CD14-positive monocyte (primary cell): ENCODE measurements around the gene FAF1. TPM values are rescaled to one million over a fixed set of nuclear protein-coding genes. Genes with fewer than 3 reads are reported as not detected.

ENCODE experiments used
- DNase-seq, 3 donors: peaks; one replicate each; pipeline ENCODE4 v3.0.0-alpha.2; 2011 to 2022
- H2AFZ ChIP-seq: 2 replicates; pipeline ENCODE4 v1.6.0; 2012; ENCODE audit warnings: mild to moderate bottlenecking, low read depth, low read length, inconsistent platforms; ENCODE audit not compliant: insufficient read depth, poor library complexity, severe bottlenecking
- H3K27ac ChIP-seq, 2 donors: 1 replicate in 1 of 2; 2 replicates in 1 of 2; pipeline ENCODE4 v1.5.1; 2012 to 2013; ENCODE audit warnings: low read length in 2 of 2, control low read depth in 1 of 2, inconsistent platforms in 1 of 2, low read depth in 1 of 2, mild to moderate bottlenecking in 1 of 2
- H3K27me3 ChIP-seq, 2 donors: one replicate each; pipeline versions ENCODE4 v1.6.0 to v1.6.1; 2011 to 2013; ENCODE audit warnings: low read length in 2 of 2; ENCODE audit not compliant: control insufficient read depth in 2 of 2, insufficient read depth in 2 of 2
- H3K36me3 ChIP-seq, 2 donors: replicated peaks in 1 of 2; 1 replicate in 1 of 2; 2 replicates in 1 of 2; pipeline versions ENCODE4 v1.5.1 to v1.6.1; 2012 to 2013; ENCODE audit warnings: low read length in 2 of 2, control low read depth in 1 of 2, inconsistent platforms in 1 of 2, mild to moderate bottlenecking in 1 of 2; ENCODE audit not compliant: insufficient read depth in 2 of 2, control insufficient read depth in 1 of 2
- H3K4me1 ChIP-seq, 2 donors: 1 replicate in 1 of 2; 2 replicates in 1 of 2; pipeline versions ENCODE4 v1.5.1 to v1.6.1; 2012 to 2013; ENCODE audit warnings: low read length in 2 of 2, control low read depth in 1 of 2, inconsistent platforms in 1 of 2, mild to moderate bottlenecking in 1 of 2, moderate library complexity in 1 of 2; ENCODE audit not compliant: insufficient read depth in 2 of 2, control insufficient read depth in 1 of 2
- H3K4me2 ChIP-seq: replicated peaks from 2 replicates; pipeline ENCODE3; 2012; ENCODE audit warnings: low read length, moderate library complexity, mild to moderate bottlenecking; ENCODE audit not compliant: poor library complexity, severe bottlenecking; ENCODE audit errors: extremely low read depth
- H3K4me3 ChIP-seq, 3 experiments: fragments of 200-600 bp in 1 of 3; sonication (generic) in 1 of 3; replicated peaks in 1 of 3; 1 replicate in 2 of 3; 2 replicates in 1 of 3; pipeline ENCODE4 v1.5.1; 2011 to 2013; ENCODE audit warnings: low read length in 3 of 3, mild to moderate bottlenecking in 3 of 3, control low read depth in 2 of 3, low read depth in 2 of 3, inconsistent platforms in 1 of 3, moderate library complexity in 1 of 3
- H3K79me2 ChIP-seq: 2 replicates; pipeline ENCODE4 v1.6.0; 2012; ENCODE audit warnings: mild to moderate bottlenecking, control low read depth, inconsistent platforms, low read length, moderate library complexity; ENCODE audit not compliant: insufficient read depth
- H3K9ac ChIP-seq: 2 replicates; pipeline ENCODE4 v1.6.0; 2017; ENCODE audit warnings: low read length, mild to moderate bottlenecking; ENCODE audit not compliant: insufficient read depth, poor library complexity, severe bottlenecking
- H3K9me3 ChIP-seq, 2 donors: replicated peaks in 1 of 2; 1 replicate in 1 of 2; 2 replicates in 1 of 2; pipeline versions ENCODE4 v1.5.1 to v1.6.1; 2012 to 2013; ENCODE audit warnings: low read length in 2 of 2, control low read depth in 1 of 2; ENCODE audit not compliant: control insufficient read depth in 1 of 2, insufficient read depth in 1 of 2
- H4K20me1 ChIP-seq: 2 replicates; pipeline ENCODE4 v1.6.0; 2012; ENCODE audit warnings: mild to moderate bottlenecking, low read length, control low read depth, moderate library complexity; ENCODE audit not compliant: insufficient read depth
- H3K27ac Mint-ChIP-seq, 7 donors: one replicate each; pipeline ENCODE4 v1.8.0; 2020; ENCODE audit warnings: mild to moderate bottlenecking in 7 of 7, mixed read lengths in 7 of 7, moderate library complexity in 6 of 7, inconsistent platforms in 2 of 7
- H3K27me3 Mint-ChIP-seq, 3 donors: one replicate each; pipeline ENCODE4 v1.8.0; 2021 to 2022; ENCODE audit warnings: low read depth in 3 of 3, mild to moderate bottlenecking in 3 of 3, mixed read lengths in 3 of 3, moderate library complexity in 3 of 3, inconsistent platforms in 1 of 3
- H3K36me3 Mint-ChIP-seq, 2 donors: one replicate each; pipeline ENCODE4 v1.8.0; 2020; ENCODE audit warnings: mixed read lengths in 2 of 2, inconsistent platforms in 1 of 2, mild to moderate bottlenecking in 1 of 2
- H3K4me1 Mint-ChIP-seq: one replicate; pipeline ENCODE4 v1.8.0; 2020; ENCODE audit warnings: mild to moderate bottlenecking, mixed read lengths
- H3K4me3 Mint-ChIP-seq, 2 donors: one replicate each; pipeline ENCODE4 v1.8.0; 2020; ENCODE audit warnings: mild to moderate bottlenecking in 2 of 2, mixed read lengths in 2 of 2, moderate library complexity in 1 of 2
- H3K9me3 Mint-ChIP-seq, 7 donors: one replicate each; pipeline ENCODE4 v1.8.0; 2020 to 2022; ENCODE audit warnings: mixed read lengths in 7 of 7, mild to moderate bottlenecking in 6 of 7, moderate library complexity in 6 of 7, inconsistent platforms in 2 of 7
- intact Hi-C, 2 donors: fragments of 100-400 bp; cut with micrococcal nuclease; formaldehyde crosslinking; loops; one replicate each; pipeline versions ENCODE4 v1.15.0 to v1.15.1; 2023
- polyA plus RNA-seq, 3 donors: library from polyadenylated mRNA; depleted of rRNA in 1 of 3; unstranded in 2 of 3; stranded (reverse) in 1 of 3; fragments of 300-500 nt in 2 of 3; fragments of >200 nt in 1 of 3; fragmentation: Illumina TruSeq in 2 of 3; gene quantifications; 1 replicate in 2 of 3; 2 replicates in 1 of 3; pipeline ENCODE4 v1.2.3, GENCODE V29; 2012 to 2021
- TF ChIP-seq, protein P1 (sequence below): fragments of 200-600 bp; IDR thresholded peaks from one replicate; pipeline ENCODE4 v1.8.0; 2022; ENCODE audit warnings: antibody characterized with exemption, mild to moderate bottlenecking

The FAF1 gene
- polyA plus RNA-seq, 3 donors: 11.4 to 29.6 (median 16.9) TPM

DNA sequence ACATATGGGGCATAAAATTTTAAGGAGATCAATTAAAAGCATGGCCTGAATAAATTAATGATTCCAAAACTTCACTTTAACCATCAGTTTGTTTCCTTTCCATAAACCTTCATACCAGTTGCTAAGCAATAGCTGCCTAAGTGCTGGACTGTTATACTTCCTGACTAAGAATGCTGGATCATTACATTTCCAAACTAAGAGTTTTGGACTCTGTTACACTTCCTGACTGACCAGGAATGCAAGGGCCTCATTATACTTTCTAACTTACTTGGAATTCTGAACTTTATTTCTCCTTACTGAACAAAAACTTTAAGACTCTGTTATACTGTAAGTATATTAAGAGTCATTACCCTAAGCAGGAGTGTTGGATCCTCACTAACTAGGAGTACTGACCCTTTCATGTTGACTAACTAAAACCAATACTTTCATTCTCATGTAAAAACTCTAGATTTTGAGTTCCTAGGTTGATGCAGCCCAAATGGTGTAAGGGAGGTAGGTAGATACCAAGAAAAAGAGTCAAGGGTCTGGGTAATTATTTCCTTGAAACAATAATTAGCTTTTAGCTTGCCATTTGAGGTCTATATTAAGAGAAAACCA lies 118.2 kb downstream of the FAF1 start:
- Histone ChIP-seq H3K9ac (no peak overlapping the region), H3K27ac (no peak overlapping the region), H4K20me1 (no peaks in the 10 kb centered on the region), H3K36me3 (no peaks in the 10 kb centered on the region), H3K4me3 (no peak overlapping the region), H3K4me2 (no peak overlapping the region), H2AFZ (no peak overlapping the region), H3K27me3 (no peaks in the 10 kb centered on the region), H3K9me3 (peaks cover 0 to 4% of the 10 kb centered on the region in 2 donors), H3K79me2 (peaks cover 16% of the 10 kb centered on the region), H3K4me1 (no peaks in the 10 kb centered on the region)
- Mint-ChIP-seq H3K4me3 (no peak overlapping the region), H3K27me3 (no peaks in the 10 kb centered on the region), H3K36me3 (peaks cover 5 to 7% of the 10 kb centered on the region in 2 donors), H3K4me1 (peaks cover 6% of the 10 kb centered on the region), H3K9me3 (peaks cover 0 to 11% (median 6%) of the 10 kb centered on the region in 7 donors), H3K27ac (no peak overlapping the region)
- intact Hi-C loops: no loop called here
- DNase-seq: no peak
- TF ChIP-seq, protein P1, sequence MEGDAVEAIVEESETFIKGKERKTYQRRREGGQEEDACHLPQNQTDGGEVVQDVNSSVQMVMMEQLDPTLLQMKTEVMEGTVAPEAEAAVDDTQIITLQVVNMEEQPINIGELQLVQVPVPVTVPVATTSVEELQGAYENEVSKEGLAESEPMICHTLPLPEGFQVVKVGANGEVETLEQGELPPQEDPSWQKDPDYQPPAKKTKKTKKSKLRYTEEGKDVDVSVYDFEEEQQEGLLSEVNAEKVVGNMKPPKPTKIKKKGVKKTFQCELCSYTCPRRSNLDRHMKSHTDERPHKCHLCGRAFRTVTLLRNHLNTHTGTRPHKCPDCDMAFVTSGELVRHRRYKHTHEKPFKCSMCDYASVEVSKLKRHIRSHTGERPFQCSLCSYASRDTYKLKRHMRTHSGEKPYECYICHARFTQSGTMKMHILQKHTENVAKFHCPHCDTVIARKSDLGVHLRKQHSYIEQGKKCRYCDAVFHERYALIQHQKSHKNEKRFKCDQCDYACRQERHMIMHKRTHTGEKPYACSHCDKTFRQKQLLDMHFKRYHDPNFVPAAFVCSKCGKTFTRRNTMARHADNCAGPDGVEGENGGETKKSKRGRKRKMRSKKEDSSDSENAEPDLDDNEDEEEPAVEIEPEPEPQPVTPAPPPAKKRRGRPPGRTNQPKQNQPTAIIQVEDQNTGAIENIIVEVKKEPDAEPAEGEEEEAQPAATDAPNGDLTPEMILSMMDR: no peak

DNA sequence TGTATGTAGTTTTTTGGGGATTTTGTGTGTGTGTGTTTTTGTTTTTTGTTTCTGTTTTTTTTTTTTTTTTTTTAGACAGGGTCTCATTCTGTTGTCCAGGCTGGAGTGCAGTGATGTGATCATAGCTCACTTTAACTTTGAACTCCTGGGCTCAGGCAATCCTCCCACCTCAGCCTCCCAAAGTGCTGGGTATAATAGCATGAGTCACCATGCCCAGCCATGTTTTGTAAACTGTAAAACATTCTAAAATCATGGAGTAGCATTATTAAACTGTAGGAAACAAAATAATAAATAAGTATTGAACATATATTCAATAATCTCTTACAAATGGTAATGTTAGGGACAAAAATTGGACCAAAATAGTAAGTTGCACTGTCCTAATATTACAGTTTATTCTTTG lies 124.0 kb downstream of the FAF1 start:
- Histone ChIP-seq H3K79me2 (peaks cover 10% of the 10 kb centered on the region), H3K27ac (no peak overlapping the region), H3K36me3 (peaks cover 0 to 4% of the 10 kb centered on the region in 2 donors), H3K9me3 (peaks cover 0 to 4% of the 10 kb centered on the region in 2 donors), H3K27me3 (no peaks in the 10 kb centered on the region), H3K4me1 (no peaks in the 10 kb centered on the region), H3K4me2 (no peak overlapping the region), H3K4me3 (no peak overlapping the region), H3K9ac (no peak overlapping the region), H2AFZ (no peak overlapping the region), H4K20me1 (no peaks in the 10 kb centered on the region)
- Mint-ChIP-seq H3K4me3 (no peak overlapping the region), H3K36me3 (peaks cover 14 to 26% of the 10 kb centered on the region in 2 donors), H3K27me3 (no peaks in the 10 kb centered on the region), H3K27ac (no peak overlapping the region), H3K4me1 (peaks cover 3% of the 10 kb centered on the region), H3K9me3 (peaks cover 9 to 25% (median 14%) of the 10 kb centered on the region in 7 donors)
- TF ChIP-seq, protein P1: no peak
- DNase-seq: no peak
- intact Hi-C loops: no loop called here
